Astrocyte (in vitro differentiated cells and primary cell): Measurements from ENCODE around the gene G6PC1. TPM values are rescaled to one million over a fixed set of nuclear protein-coding genes. Genes with fewer than 3 reads are reported as not detected.

ENCODE experiments used
- DNase-seq: peaks from one replicate; pipeline ENCODE4 v3.0.0-alpha.2; 2010; ENCODE audit warnings: low read depth
- FAIRE-seq: peaks from 2 replicates; lab custom pipeline; 2011; peaks lifted over from hg19 to GRCh38; lab: Jason Lieb, UNC
- H2AFZ ChIP-seq: 2 replicates; pipeline ENCODE4 v1.6.0; 2012; ENCODE audit warnings: low read depth, low read length, inconsistent platforms
- H3K27ac ChIP-seq: 2 replicates; pipeline ENCODE4 v1.5.1; 2011; ENCODE audit warnings: low read depth, low read length, inconsistent platforms
- H3K27me3 ChIP-seq: 2 replicates; pipeline ENCODE4 v1.6.0; 2011; ENCODE audit warnings: low read length, inconsistent platforms; ENCODE audit not compliant: insufficient read depth
- H3K36me3 ChIP-seq: 2 replicates; pipeline ENCODE4 v1.5.1; 2011; ENCODE audit warnings: low read length, inconsistent platforms; ENCODE audit not compliant: insufficient read depth
- H3K4me1 ChIP-seq: 2 replicates; pipeline ENCODE4 v1.5.1; 2011; ENCODE audit warnings: low read length, inconsistent platforms; ENCODE audit not compliant: insufficient read depth
- H3K4me2 ChIP-seq: 2 replicates; pipeline ENCODE4 v1.6.0; 2012; ENCODE audit warnings: low read length, inconsistent platforms
- H3K4me3 ChIP-seq: 2 replicates; pipeline ENCODE4 v1.5.1; 2011; ENCODE audit warnings: low read depth, mild to moderate bottlenecking, low read length, inconsistent platforms; ENCODE audit not compliant: insufficient read depth
- H3K79me2 ChIP-seq: 2 replicates; pipeline ENCODE4 v1.6.0; 2012; ENCODE audit warnings: mild to moderate bottlenecking, low read length, inconsistent platforms; ENCODE audit not compliant: insufficient read depth
- H3K9ac ChIP-seq: 2 replicates; pipeline ENCODE4 v1.6.0; 2012; ENCODE audit warnings: mild to moderate bottlenecking, low read length, inconsistent platforms
- H3K9me3 ChIP-seq: 2 replicates; pipeline ENCODE4 v1.5.1; 2012; ENCODE audit warnings: low read depth, mild to moderate bottlenecking, low read length, inconsistent platforms; ENCODE audit not compliant: insufficient read depth
- H4K20me1 ChIP-seq: 2 replicates; pipeline ENCODE4 v1.6.0; 2012; ENCODE audit warnings: low read length, inconsistent platforms; ENCODE audit not compliant: insufficient read depth
- H3K27ac Mint-ChIP-seq: one replicate; pipeline ENCODE4 v1.8.0; 2021; ENCODE audit warnings: mild to moderate bottlenecking, mixed read lengths; ENCODE audit not compliant: unreplicated experiment
- H3K27me3 Mint-ChIP-seq: one replicate; pipeline ENCODE4 v1.8.0; 2021; ENCODE audit warnings: low read depth, mixed read lengths; ENCODE audit not compliant: unreplicated experiment
- H3K36me3 Mint-ChIP-seq: one replicate; pipeline ENCODE4 v1.8.0; 2021; ENCODE audit warnings: low read depth, mixed read lengths; ENCODE audit not compliant: unreplicated experiment
- H3K4me1 Mint-ChIP-seq: one replicate; pipeline ENCODE4 v1.8.0; 2021; ENCODE audit warnings: low read depth, mixed read lengths; ENCODE audit not compliant: unreplicated experiment
- H3K4me3 Mint-ChIP-seq: one replicate; pipeline ENCODE4 v1.8.0; 2021; ENCODE audit warnings: mild to moderate bottlenecking, moderate library complexity, mixed read lengths; ENCODE audit not compliant: unreplicated experiment
- H3K9me3 Mint-ChIP-seq: one replicate; pipeline ENCODE4 v1.8.0; 2021; ENCODE audit warnings: mild to moderate bottlenecking, mixed read lengths; ENCODE audit not compliant: unreplicated experiment
- EZH2 ChIP-seq: IDR thresholded peaks from 2 replicates; pipeline ENCODE4 v1.6.1; 2012; ENCODE audit warnings: mild to moderate bottlenecking, low read length, inconsistent platforms; ENCODE audit not compliant: insufficient read depth
- total RNA-seq: library from RNA; stranded (reverse); gene quantifications from 2 replicates; pipeline ENCODE4 v1.2.1, GENCODE V29; 2021
- TF ChIP-seq, protein P1 (sequence below): IDR thresholded peaks from 2 replicates; pipeline ENCODE4 v1.5.1; 2011; ENCODE audit warnings: low read depth, mild to moderate bottlenecking, inconsistent platforms, low read length, moderate library complexity; ENCODE audit not compliant: insufficient read depth

The G6PC1 gene
- total RNA-seq, 1 donor from 2014 or later = not detected

- no peak overlapping the region for H3K4me2 ChIP-seq
- no peak overlapping the region for H3K4me3 Mint-ChIP-seq
- no peak overlapping the region for H2AFZ ChIP-seq
- H3K9ac ChIP-seq = no peak overlapping the region
- TF ChIP-seq, protein P1, sequence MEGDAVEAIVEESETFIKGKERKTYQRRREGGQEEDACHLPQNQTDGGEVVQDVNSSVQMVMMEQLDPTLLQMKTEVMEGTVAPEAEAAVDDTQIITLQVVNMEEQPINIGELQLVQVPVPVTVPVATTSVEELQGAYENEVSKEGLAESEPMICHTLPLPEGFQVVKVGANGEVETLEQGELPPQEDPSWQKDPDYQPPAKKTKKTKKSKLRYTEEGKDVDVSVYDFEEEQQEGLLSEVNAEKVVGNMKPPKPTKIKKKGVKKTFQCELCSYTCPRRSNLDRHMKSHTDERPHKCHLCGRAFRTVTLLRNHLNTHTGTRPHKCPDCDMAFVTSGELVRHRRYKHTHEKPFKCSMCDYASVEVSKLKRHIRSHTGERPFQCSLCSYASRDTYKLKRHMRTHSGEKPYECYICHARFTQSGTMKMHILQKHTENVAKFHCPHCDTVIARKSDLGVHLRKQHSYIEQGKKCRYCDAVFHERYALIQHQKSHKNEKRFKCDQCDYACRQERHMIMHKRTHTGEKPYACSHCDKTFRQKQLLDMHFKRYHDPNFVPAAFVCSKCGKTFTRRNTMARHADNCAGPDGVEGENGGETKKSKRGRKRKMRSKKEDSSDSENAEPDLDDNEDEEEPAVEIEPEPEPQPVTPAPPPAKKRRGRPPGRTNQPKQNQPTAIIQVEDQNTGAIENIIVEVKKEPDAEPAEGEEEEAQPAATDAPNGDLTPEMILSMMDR = no peak
- TF ChIP-seq EZH2 = no peak
- no peaks in the 10 kb centered on the region for H3K9me3 Mint-ChIP-seq
- H3K27me3 ChIP-seq = no peaks in the 10 kb centered on the region
- peaks cover 24% of the 10 kb centered on the region for H3K27me3 Mint-ChIP-seq
- no peaks in the 10 kb centered on the region for H3K9me3 ChIP-seq
- no peak overlapping the region for H3K27ac ChIP-seq
- no peak for DNase-seq
- H3K36me3 Mint-ChIP-seq = peaks cover 16% of the 10 kb centered on the region
- no peak for FAIRE-seq
- no peaks in the 10 kb centered on the region for H4K20me1 ChIP-seq
- H3K4me1 Mint-ChIP-seq = peaks cover 2% of the 10 kb centered on the region
- no peaks in the 10 kb centered on the region for H3K79me2 ChIP-seq
- H3K4me3 ChIP-seq = no peak overlapping the region
- H3K4me1 ChIP-seq = no peaks in the 10 kb centered on the region
- H3K36me3 ChIP-seq = no peaks in the 10 kb centered on the region
- no peak overlapping the region for H3K27ac Mint-ChIP-seq
These were observed 43.2 kb upstream of the G6PC1 start for GRCh38 chr17:42857389-42857788.

DNA sequence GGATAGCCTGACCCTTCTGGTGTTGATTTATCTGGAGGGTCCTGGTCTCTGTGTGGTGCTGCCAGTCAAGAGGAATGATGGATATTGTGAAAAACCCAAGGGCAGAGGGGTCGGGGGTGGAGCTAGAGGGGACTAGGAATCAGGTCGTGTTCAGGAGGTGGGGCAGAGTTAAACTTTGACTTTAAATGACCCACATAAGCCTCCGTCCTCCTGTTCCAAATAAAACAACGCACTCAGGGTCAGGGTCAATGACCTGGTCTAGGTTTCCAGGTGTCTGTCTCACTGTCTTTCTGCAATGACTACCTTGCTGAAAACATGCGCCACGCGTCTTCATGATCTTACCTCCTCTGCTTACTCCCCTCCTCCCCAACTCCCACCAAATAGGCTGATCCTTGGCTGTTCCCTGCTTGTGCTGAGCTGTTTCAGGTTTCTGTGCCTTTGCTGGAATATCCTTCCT, 34.9 kb upstream of the G6PC1 start:
- no peaks in the 10 kb centered on the region for H3K79me2 ChIP-seq
- no peak for TF ChIP-seq EZH2
- TF ChIP-seq, protein P1 = no peak
- peaks cover 6% of the 10 kb centered on the region for H3K4me1 Mint-ChIP-seq
- H3K4me2 ChIP-seq = no peak overlapping the region
- H3K4me3 Mint-ChIP-seq = no peak overlapping the region
- peaks cover 4% of the 10 kb centered on the region for H3K4me1 ChIP-seq
- H2AFZ ChIP-seq = no peak overlapping the region
- no peaks in the 10 kb centered on the region for H3K27me3 ChIP-seq
- peaks cover 11% of the 10 kb centered on the region for H3K27me3 Mint-ChIP-seq
- no peak for FAIRE-seq
- H4K20me1 ChIP-seq = no peaks in the 10 kb centered on the region
- no peak overlapping the region for H3K4me3 ChIP-seq
- peaks cover 5% of the 10 kb centered on the region for H3K9me3 Mint-ChIP-seq
- H3K27ac Mint-ChIP-seq = no peak overlapping the region
- H3K27ac ChIP-seq = no peak overlapping the region
- H3K9ac ChIP-seq = no peak overlapping the region
- H3K36me3 ChIP-seq = no peaks in the 10 kb centered on the region
- peaks cover 3% of the 10 kb centered on the region for H3K9me3 ChIP-seq
- H3K36me3 Mint-ChIP-seq = peaks cover 1% of the 10 kb centered on the region
- no peak for DNase-seq

DNA sequence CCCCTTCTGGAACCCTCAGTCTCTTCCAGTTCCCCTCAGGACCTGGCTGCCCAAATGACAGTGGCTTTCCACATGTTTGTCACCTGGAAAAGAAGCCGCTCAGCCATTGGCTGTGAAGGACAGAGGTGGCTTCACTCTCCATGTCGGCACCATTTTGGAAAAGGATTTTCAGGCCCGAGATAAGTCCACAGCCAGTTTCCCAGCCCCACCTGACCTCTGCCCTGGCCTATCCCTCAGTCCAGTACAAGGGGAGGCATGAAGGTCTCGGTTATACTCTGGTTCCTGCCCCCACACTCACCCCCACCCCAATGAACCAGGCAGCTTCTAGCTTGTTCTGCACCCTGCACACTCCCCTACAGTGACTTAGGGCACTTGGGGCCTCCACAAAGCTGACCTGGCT, 34.4 kb upstream of the G6PC1 start:
- H3K36me3 Mint-ChIP-seq = peaks cover 1% of the 10 kb centered on the region
- TF ChIP-seq, protein P1 = no peak
- TF ChIP-seq EZH2 = no peak
- H3K27ac Mint-ChIP-seq = no peak overlapping the region
- Histone ChIP-seq H2AFZ (no peak overlapping the region), H3K9ac (no peak overlapping the region), H3K27me3 (no peaks in the 10 kb centered on the region), H4K20me1 (no peaks in the 10 kb centered on the region), H3K4me3 (no peak overlapping the region), H3K4me1 (peaks cover 4% of the 10 kb centered on the region), H3K4me2 (no peak overlapping the region), H3K27ac (no peak overlapping the region), H3K79me2 (no peaks in the 10 kb centered on the region), H3K9me3 (peaks cover 5% of the 10 kb centered on the region), H3K36me3 (no peaks in the 10 kb centered on the region)
- H3K27me3 Mint-ChIP-seq = peaks cover 11% of the 10 kb centered on the region
- peaks cover 9% of the 10 kb centered on the region for H3K9me3 Mint-ChIP-seq
- H3K4me1 Mint-ChIP-seq = peaks cover 6% of the 10 kb centered on the region
- FAIRE-seq (no peak), DNase-seq (no peak)
- H3K4me3 Mint-ChIP-seq = no peak overlapping the region
